ENCODE results near the gene TFCP2L1.

TFCP2L1 gene

GRCh38 chr2:121200419-121201315 is 84.3 kb downstream of the TFCP2L1 start:
- no peaks in the 10 kb centered on the region for H3K27me3 ChIP-seq (ENCODE audit: insufficient read depth, poor library complexity, severe bottlenecking)
- DNase-seq (ENCODE audit: low read depth in 1 of 2, low spot score in 1 of 2) = no peak
- H3K4me3 ChIP-seq (replicated peaks; ENCODE audit: insufficient read depth, low read length) = no peak overlapping the region
- no peak overlapping the region for H3K27ac ChIP-seq (replicated peaks)
- no peak for TF ChIP-seq POLR2AphosphoS5 (IDR thresholded peaks at IDR 0.05; ENCODE audit: low read depth)
- TF ChIP-seq, protein P1, sequence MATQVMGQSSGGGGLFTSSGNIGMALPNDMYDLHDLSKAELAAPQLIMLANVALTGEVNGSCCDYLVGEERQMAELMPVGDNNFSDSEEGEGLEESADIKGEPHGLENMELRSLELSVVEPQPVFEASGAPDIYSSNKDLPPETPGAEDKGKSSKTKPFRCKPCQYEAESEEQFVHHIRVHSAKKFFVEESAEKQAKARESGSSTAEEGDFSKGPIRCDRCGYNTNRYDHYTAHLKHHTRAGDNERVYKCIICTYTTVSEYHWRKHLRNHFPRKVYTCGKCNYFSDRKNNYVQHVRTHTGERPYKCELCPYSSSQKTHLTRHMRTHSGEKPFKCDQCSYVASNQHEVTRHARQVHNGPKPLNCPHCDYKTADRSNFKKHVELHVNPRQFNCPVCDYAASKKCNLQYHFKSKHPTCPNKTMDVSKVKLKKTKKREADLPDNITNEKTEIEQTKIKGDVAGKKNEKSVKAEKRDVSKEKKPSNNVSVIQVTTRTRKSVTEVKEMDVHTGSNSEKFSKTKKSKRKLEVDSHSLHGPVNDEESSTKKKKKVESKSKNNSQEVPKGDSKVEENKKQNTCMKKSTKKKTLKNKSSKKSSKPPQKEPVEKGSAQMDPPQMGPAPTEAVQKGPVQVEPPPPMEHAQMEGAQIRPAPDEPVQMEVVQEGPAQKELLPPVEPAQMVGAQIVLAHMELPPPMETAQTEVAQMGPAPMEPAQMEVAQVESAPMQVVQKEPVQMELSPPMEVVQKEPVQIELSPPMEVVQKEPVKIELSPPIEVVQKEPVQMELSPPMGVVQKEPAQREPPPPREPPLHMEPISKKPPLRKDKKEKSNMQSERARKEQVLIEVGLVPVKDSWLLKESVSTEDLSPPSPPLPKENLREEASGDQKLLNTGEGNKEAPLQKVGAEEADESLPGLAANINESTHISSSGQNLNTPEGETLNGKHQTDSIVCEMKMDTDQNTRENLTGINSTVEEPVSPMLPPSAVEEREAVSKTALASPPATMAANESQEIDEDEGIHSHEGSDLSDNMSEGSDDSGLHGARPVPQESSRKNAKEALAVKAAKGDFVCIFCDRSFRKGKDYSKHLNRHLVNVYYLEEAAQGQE (IDR thresholded peaks at IDR 0.05; ENCODE audit: insufficient replicate concordance, low read depth) = no peak
- no peak for TF ChIP-seq GABPA (IDR thresholded peaks at IDR 0.05; ENCODE audit: low read depth)
- TF ChIP-seq SPI1 (IDR thresholded peaks at IDR 0.05; ENCODE audit: borderline replicate concordance, low read depth) = no peak
- TF ChIP-seq, protein P2, sequence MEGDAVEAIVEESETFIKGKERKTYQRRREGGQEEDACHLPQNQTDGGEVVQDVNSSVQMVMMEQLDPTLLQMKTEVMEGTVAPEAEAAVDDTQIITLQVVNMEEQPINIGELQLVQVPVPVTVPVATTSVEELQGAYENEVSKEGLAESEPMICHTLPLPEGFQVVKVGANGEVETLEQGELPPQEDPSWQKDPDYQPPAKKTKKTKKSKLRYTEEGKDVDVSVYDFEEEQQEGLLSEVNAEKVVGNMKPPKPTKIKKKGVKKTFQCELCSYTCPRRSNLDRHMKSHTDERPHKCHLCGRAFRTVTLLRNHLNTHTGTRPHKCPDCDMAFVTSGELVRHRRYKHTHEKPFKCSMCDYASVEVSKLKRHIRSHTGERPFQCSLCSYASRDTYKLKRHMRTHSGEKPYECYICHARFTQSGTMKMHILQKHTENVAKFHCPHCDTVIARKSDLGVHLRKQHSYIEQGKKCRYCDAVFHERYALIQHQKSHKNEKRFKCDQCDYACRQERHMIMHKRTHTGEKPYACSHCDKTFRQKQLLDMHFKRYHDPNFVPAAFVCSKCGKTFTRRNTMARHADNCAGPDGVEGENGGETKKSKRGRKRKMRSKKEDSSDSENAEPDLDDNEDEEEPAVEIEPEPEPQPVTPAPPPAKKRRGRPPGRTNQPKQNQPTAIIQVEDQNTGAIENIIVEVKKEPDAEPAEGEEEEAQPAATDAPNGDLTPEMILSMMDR (IDR thresholded peaks at IDR 0.05; ENCODE audit: insufficient read depth, low read length) = no peak

DNA sequence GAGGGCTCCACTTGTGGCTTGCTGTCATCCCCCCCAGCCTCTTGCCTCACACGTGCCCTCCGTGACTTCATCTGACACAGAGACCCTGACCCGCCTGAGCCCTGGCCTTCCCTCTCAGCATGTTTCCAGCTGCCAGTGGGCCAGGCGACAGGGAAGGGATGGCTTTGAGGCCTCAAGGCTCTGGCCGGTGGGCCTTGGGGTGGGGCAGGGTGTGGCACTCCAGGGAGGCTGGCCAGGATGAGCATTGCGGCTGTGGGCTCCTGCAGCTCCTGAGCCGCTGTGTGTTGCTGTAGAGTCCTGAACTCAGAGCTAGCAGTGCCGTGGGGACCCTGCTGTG is 85.0 kb downstream of the TFCP2L1 start:
- Histone ChIP-seq H3K27me3 (ENCODE audit: insufficient read depth, poor library complexity, severe bottlenecking) (no peaks in the 10 kb centered on the region), H3K4me3 (replicated peaks; ENCODE audit: insufficient read depth, low read length) (no peak overlapping the region), H3K27ac (replicated peaks) (no peak overlapping the region)
- DNase-seq (ENCODE audit: low read depth in 1 of 2, low spot score in 1 of 2) = no peak
- TF ChIP-seq, protein P2 (IDR thresholded peaks at IDR 0.05; ENCODE audit: insufficient read depth, low read length) = no peak
- TF ChIP-seq, protein P1 (IDR thresholded peaks at IDR 0.05; ENCODE audit: insufficient replicate concordance, low read depth) = no peak
- TF ChIP-seq SPI1 (IDR thresholded peaks at IDR 0.05; ENCODE audit: borderline replicate concordance, low read depth) (no peak), POLR2AphosphoS5 (IDR thresholded peaks at IDR 0.05; ENCODE audit: low read depth) (no peak), GABPA (IDR thresholded peaks at IDR 0.05; ENCODE audit: low read depth) (no peak)

- H3K4me3 ChIP-seq (replicated peaks; ENCODE audit: insufficient read depth, low read length) = no peak overlapping the region
- no peak for DNase-seq (ENCODE audit: low read depth in 1 of 2, low spot score in 1 of 2)
- TF ChIP-seq POLR2AphosphoS5 (IDR thresholded peaks at IDR 0.05; ENCODE audit: low read depth) (no peak), GABPA (IDR thresholded peaks at IDR 0.05; ENCODE audit: low read depth) (no peak), SPI1 (IDR thresholded peaks at IDR 0.05; ENCODE audit: borderline replicate concordance, low read depth) (no peak)
- TF ChIP-seq, protein P2 (IDR thresholded peaks at IDR 0.05; ENCODE audit: insufficient read depth, low read length) = no peak
- TF ChIP-seq, protein P1 (IDR thresholded peaks at IDR 0.05; ENCODE audit: insufficient replicate concordance, low read depth) = no peak
- no peaks in the 10 kb centered on the region for H3K27me3 ChIP-seq (ENCODE audit: insufficient read depth, poor library complexity, severe bottlenecking)
- H3K27ac ChIP-seq (replicated peaks) = no peak overlapping the region
These were observed 85.6 kb downstream of the TFCP2L1 start for GRCh38 chr2:121199281-121200010.
